Breast epithelium (tissue), 3 donors: ENCODE results near the gene MYCN.

ENCODE experiments used
- POLR2A ChIP-seq: fragments of 450-650 bp; IDR thresholded peaks from one replicate; pipeline ENCODE4 v1.6.1; 2016; ENCODE audit warnings: antibody characterized with exemption, mild to moderate bottlenecking, moderate library complexity
- TF ChIP-seq, protein P1 (sequence below), 3 donors: fragments of 450-650 bp; IDR thresholded peaks; one replicate each; pipeline ENCODE4 v1.5.1; 2016 to 2017; ENCODE audit warnings: antibody characterized with exemption in 3 of 3, mild to moderate bottlenecking in 3 of 3, moderate library complexity in 3 of 3

DNA sequence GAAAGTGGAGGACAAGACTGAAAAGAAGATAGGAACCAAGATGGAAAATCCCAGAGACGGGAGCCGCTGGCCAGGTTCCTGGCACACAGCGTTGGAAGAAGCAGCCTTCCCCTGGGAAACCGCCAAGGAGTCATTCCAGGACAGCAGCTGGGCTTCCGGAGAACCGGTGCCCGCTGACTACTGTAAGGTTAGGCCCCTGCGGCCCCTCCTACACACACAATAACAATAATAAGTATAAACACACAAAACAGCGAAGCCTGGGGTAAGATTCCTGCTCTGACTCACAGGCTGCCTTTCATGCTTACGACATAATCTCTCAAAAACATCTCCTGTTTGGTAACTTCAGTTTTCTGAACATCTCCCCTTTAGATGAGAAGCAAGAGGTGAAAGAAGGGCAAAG lies 28.1 kb upstream of the MYCN start:
- TF ChIP-seq, protein P1, sequence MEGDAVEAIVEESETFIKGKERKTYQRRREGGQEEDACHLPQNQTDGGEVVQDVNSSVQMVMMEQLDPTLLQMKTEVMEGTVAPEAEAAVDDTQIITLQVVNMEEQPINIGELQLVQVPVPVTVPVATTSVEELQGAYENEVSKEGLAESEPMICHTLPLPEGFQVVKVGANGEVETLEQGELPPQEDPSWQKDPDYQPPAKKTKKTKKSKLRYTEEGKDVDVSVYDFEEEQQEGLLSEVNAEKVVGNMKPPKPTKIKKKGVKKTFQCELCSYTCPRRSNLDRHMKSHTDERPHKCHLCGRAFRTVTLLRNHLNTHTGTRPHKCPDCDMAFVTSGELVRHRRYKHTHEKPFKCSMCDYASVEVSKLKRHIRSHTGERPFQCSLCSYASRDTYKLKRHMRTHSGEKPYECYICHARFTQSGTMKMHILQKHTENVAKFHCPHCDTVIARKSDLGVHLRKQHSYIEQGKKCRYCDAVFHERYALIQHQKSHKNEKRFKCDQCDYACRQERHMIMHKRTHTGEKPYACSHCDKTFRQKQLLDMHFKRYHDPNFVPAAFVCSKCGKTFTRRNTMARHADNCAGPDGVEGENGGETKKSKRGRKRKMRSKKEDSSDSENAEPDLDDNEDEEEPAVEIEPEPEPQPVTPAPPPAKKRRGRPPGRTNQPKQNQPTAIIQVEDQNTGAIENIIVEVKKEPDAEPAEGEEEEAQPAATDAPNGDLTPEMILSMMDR (IDR thresholded peaks at IDR 0.05): no peak
- TF ChIP-seq POLR2A: no peak
